ENCODE results near the gene MYOZ2.

The MYOZ2 gene

DNA sequence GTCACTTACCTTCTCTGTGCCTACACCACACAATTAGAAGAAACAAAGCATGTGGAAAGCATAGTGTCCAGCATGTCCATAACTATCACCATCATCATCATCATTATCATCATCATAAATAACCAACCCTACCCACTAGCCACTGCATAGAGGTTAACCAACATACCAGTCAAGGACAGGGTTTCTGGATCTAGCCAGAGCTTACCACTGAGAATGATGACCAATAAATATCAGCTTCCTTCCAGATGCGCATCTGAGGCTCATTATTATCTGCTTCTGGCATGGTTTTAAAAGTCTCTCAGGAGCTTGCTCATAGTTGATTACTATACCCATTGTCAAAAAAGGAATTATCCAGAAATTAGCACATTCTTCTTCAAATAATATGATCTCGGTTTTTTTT, 25.5 kb upstream of the MYOZ2 start:
- no peak for DNase-seq (ENCODE audit: low read depth)
- H3K4me3 ChIP-seq (ENCODE audit: low read depth, low read length), result no peak overlapping the region
- TF ChIP-seq, protein P1, sequence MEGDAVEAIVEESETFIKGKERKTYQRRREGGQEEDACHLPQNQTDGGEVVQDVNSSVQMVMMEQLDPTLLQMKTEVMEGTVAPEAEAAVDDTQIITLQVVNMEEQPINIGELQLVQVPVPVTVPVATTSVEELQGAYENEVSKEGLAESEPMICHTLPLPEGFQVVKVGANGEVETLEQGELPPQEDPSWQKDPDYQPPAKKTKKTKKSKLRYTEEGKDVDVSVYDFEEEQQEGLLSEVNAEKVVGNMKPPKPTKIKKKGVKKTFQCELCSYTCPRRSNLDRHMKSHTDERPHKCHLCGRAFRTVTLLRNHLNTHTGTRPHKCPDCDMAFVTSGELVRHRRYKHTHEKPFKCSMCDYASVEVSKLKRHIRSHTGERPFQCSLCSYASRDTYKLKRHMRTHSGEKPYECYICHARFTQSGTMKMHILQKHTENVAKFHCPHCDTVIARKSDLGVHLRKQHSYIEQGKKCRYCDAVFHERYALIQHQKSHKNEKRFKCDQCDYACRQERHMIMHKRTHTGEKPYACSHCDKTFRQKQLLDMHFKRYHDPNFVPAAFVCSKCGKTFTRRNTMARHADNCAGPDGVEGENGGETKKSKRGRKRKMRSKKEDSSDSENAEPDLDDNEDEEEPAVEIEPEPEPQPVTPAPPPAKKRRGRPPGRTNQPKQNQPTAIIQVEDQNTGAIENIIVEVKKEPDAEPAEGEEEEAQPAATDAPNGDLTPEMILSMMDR (IDR thresholded peaks at IDR 0.05; ENCODE audit: low read depth, low read length, missing control alignments), result no peak

DNA sequence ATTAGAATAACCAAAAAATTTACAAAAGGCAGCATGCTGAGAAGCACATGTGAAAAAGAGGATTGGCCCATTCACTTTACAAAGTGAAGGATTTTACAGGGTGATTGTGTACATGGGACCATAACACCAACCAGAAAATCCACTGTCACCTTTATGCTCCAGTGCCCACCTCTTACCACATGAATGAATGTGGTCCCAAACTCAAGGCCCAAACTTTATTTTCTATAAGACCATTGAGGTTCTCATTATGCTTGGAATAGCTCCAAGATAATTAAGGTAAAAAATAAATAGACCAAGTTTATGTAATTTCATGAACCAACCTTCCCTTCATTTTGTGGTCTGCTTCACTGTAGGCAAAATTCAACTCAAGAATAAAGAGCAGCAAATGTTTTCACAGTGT, 24.3 kb upstream of the MYOZ2 start:
- DNase-seq (ENCODE audit: low read depth), result no peak
- TF ChIP-seq, protein P1 (IDR thresholded peaks at IDR 0.05; ENCODE audit: low read depth, low read length, missing control alignments), result no peak
- H3K4me3 ChIP-seq (ENCODE audit: low read depth, low read length), result no peak overlapping the region

DNA sequence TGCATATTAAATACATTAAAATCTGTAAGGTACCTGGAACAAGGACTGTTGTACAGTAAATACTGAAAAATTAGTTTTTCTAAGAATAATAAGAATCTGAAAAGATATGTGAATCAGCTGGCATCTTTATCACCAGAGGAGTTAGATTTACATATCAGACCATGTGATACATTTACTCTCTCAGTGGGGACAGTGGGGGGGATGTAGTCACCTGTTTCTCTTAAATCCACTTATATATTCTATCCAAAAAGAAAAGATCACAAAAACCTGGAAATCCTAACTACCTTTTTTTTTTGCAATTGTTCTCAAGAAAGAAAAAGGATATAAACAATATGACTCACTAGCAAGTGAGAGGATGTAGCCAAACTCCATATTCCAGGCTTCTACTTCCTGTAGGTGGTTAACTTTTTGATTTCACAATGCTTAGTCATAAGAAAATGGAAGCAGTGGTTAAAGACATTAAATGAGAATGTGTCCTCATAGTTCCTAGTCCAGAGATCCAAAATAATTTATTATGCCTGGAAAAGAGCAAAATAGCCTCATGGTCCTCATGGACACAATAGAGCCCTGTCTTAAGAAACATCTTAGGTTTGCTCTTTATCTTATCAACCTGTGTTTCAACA, 22.5 kb upstream of the MYOZ2 start:
- TF ChIP-seq, protein P1 (IDR thresholded peaks at IDR 0.05; ENCODE audit: low read depth, low read length, missing control alignments), result no peak
- DNase-seq (ENCODE audit: low read depth), result no peak
- no peak overlapping the region for H3K4me3 ChIP-seq (ENCODE audit: low read depth, low read length)

DNA sequence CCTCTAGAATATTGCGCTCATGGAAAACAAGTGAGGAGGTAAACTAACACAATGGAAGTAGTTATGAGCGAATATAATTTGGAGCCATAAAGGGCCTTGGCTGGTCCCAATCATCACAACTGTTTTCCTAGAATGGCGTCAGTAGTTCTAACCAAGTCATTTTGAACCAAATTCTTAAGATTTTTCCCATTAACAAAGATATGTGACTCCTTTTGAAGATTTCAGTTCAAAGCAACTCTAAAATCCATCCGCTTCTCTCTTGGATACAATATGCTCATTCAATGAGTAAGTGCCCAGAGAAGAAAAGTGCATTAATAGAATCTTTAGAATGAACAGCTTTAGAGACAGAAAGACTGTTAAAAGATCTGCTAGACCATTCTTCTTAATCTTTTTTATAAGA, 19.6 kb upstream of the MYOZ2 start:
- TF ChIP-seq, protein P1 (IDR thresholded peaks at IDR 0.05; ENCODE audit: low read depth, low read length, missing control alignments), result no peak
- no peak for DNase-seq (ENCODE audit: low read depth)
- no peak overlapping the region for H3K4me3 ChIP-seq (ENCODE audit: low read depth, low read length)

DNA sequence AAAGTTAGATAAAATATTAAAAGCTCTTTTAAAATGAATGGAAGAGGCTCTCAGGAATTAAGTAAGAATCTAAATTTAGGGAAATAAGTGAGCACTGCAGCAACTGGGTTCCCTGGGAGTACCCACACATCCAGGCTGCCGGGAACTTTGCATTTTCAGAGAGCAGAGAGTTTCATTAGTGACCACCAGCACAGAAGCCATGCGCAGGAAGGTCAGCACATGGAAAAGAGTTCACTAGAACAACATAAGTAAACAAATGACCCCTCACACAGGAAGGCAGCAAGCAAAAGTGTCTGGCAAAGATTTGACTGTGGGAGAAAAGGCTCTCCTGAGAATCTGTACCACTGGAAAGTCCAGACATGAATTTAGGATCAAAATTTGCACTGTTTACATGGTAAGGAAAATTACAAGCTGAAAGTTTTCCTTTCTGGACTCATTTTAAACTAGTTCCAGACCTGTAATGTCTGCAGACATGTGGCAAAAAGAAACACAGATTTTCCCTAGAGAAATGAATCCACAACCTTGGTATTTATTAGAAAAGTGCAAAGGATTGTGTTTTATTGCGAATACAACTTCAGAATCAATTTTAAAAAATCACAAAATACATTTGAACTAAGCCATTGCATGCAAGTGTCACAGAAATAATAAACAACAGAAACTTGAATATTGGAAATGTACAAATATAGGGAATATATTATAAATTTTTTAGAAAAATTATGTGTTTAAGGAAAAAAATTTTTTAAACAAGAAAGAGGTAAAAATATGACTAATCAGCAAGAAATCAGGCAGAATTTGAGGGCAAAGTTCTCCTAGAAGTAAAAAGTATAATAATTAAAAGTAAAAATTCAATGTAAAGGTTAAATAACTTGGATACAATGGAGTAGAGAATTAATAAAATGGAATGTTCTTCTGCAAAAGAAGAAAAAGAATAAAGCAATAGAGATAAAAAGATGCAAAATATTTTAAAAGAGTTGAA, 18.4 kb upstream of the MYOZ2 start:
- no peak for DNase-seq (ENCODE audit: low read depth)
- TF ChIP-seq, protein P1 (IDR thresholded peaks at IDR 0.05; ENCODE audit: low read depth, low read length, missing control alignments), result no peak
- H3K4me3 ChIP-seq (ENCODE audit: low read depth, low read length), result no peak overlapping the region

DNA sequence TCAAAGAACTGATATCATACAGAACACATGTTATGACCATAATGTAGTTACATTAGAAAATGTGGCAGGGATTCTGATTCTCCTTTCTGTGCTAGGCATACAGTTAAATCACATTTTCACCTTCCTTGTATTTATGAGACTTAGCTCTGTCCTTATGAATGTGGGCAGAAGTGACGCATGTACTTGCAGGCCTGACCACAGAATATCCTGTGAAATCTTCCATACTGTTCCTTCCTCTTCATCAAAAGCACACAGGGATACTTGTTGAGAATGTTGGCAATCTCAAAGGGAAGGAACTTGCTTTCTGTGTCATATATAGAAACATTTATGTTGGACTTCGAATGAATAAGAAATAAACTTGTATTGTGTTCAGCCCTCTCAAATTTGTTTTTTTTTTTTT, 17.2 kb upstream of the MYOZ2 start:
- DNase-seq (ENCODE audit: low read depth), result no peak
- no peak overlapping the region for H3K4me3 ChIP-seq (ENCODE audit: low read depth, low read length)
- TF ChIP-seq, protein P1 (IDR thresholded peaks at IDR 0.05; ENCODE audit: low read depth, low read length, missing control alignments), result no peak

Measured in GM12864 (cell line).